Measurements from ENCODE around the gene SLC26A5.

DNA sequence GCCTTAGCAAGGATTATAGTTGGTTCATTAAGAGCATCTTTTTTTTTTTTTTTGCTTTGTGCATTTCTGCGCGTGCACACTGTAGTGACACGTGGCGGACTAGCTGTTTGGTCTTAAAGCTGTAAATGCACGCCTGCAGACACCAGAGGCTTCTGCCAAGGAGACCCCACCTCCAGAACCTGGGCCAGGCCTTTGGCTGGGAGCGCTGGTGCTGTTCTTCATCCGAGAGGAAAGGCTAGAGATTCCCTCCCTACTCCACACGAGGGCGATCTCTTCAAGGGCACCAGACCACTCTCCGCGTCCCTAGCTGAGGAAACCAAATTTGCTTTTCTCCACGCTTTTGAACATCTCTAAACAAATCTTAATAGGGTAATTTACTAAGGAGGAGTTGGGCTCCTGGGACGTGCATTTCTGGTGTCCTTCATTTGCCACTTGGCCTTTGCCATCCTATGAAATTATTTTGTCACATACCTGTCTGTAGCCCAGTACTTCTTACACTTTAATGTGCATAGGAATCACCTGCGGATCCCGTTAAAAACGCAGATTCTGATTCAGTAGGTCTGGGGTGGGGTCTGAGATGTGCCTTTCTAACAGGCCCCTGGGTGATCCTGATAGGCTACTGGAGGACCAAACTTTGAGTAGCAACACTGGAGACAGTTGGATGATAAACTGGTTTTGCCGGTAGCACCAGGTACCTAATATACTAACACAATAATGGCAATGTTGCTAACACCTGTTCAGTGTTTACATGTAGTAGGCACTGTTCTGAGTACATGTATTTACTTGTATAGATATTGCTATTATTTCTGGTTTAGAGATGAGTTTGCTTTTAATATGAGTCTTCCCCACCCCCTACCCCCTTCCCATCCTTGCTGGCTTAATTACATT, 1.3 kb upstream of the SLC26A5 start:
- TF ChIP-seq, protein P1, sequence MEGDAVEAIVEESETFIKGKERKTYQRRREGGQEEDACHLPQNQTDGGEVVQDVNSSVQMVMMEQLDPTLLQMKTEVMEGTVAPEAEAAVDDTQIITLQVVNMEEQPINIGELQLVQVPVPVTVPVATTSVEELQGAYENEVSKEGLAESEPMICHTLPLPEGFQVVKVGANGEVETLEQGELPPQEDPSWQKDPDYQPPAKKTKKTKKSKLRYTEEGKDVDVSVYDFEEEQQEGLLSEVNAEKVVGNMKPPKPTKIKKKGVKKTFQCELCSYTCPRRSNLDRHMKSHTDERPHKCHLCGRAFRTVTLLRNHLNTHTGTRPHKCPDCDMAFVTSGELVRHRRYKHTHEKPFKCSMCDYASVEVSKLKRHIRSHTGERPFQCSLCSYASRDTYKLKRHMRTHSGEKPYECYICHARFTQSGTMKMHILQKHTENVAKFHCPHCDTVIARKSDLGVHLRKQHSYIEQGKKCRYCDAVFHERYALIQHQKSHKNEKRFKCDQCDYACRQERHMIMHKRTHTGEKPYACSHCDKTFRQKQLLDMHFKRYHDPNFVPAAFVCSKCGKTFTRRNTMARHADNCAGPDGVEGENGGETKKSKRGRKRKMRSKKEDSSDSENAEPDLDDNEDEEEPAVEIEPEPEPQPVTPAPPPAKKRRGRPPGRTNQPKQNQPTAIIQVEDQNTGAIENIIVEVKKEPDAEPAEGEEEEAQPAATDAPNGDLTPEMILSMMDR (IDR thresholded peaks at IDR 0.05) = peak; percentile 31
- TF ChIP-seq EZH2 (IDR thresholded peaks at IDR 0.05; ENCODE audit: borderline replicate concordance, insufficient read depth, low read depth, low read length, poor library complexity, severe bottlenecking) = no peak

Measured in B cell (primary cell).